NK-92 (cell line): ENCODE measurements around the gene CDH10.

Experiments used
- DNase-seq: peaks from one replicate; lab custom pipeline; 2025; ENCODE audit not compliant: unreplicated experiment; lab: John Stamatoyannopoulos, UW

CDH10 gene

GRCh38 chr5:24644761-24645160 lies at the start of gene CDH10:
Gene CDH10 (minus strand): TSS chr5:24644978. CDS start chr5:24593490, 51,488 bp downstream.
- DNase-seq = no peak

- no peak for DNase-seq
Observed at GRCh38 chr5:24693609-24694008, 48.8 kb upstream of the CDH10 start.

GRCh38 chr5:24691074-24691473 lies 46.3 kb upstream of the CDH10 start:
- no peak for DNase-seq

GRCh38 chr5:24681106-24681505 lies 36.3 kb upstream of the CDH10 start:
- no peak for DNase-seq

GRCh38 chr5:24668050-24668449 lies 23.3 kb upstream of the CDH10 start:
- no peak for DNase-seq

- DNase-seq = no peak
Observed at GRCh38 chr5:24649531-24649930, 4.8 kb upstream of the CDH10 start.

- DNase-seq = no peak
Observed at GRCh38 chr5:24646915-24647314, 2.1 kb upstream of the CDH10 start.

GRCh38 chr5:24645483-24645882 lies 705 bp upstream of the CDH10 start:
- no peak for DNase-seq

GRCh38 chr5:24643880-24644279 lies 898 bp downstream of the CDH10 start:
- DNase-seq = no peak

- no peak for DNase-seq
Observed at GRCh38 chr5:24643156-24643555, 1.6 kb downstream of the CDH10 start.

- no peak for DNase-seq
Observed at GRCh38 chr5:24642022-24642421, 2.8 kb downstream of the CDH10 start.

- no peak for DNase-seq
Observed at GRCh38 chr5:24635209-24635608, 9.6 kb downstream of the CDH10 start.

- DNase-seq = no peak
Observed at GRCh38 chr5:24633715-24634325, 11.0 kb downstream of the CDH10 start.

GRCh38 chr5:24632353-24632752 lies 12.4 kb downstream of the CDH10 start:
- no peak for DNase-seq

- DNase-seq = no peak
Observed at GRCh38 chr5:24630918-24631317, 13.9 kb downstream of the CDH10 start.

- DNase-seq = no peak
Observed at GRCh38 chr5:24629798-24630197, 15.0 kb downstream of the CDH10 start.

- DNase-seq = no peak
Observed at GRCh38 chr5:24624872-24625271, 19.9 kb downstream of the CDH10 start.

- no peak for DNase-seq
Observed at GRCh38 chr5:24623624-24624023, 21.2 kb downstream of the CDH10 start.

GRCh38 chr5:24623031-24623430 lies 21.7 kb downstream of the CDH10 start:
- no peak for DNase-seq

GRCh38 chr5:24621792-24622191 lies 23.0 kb downstream of the CDH10 start:
- no peak for DNase-seq

GRCh38 chr5:24616566-24616965 lies 28.2 kb downstream of the CDH10 start:
- no peak for DNase-seq

GRCh38 chr5:24615159-24615558 lies 29.6 kb downstream of the CDH10 start:
- DNase-seq = no peak

GRCh38 chr5:24609706-24610105 lies 35.1 kb downstream of the CDH10 start:
- DNase-seq = no peak
